Measurements from ENCODE around the gene INAFM1.
"Not testable (repeated sequence)": the region's sequence is repeated elsewhere in the genome, so short reads cannot be mapped to it uniquely, and the experiment has no call there.

Gene INAFM1

GRCh38 chr19:47241919-47242577, 32.6 kb upstream of the INAFM1 start:
- DNase-seq, result no peak

DNA sequence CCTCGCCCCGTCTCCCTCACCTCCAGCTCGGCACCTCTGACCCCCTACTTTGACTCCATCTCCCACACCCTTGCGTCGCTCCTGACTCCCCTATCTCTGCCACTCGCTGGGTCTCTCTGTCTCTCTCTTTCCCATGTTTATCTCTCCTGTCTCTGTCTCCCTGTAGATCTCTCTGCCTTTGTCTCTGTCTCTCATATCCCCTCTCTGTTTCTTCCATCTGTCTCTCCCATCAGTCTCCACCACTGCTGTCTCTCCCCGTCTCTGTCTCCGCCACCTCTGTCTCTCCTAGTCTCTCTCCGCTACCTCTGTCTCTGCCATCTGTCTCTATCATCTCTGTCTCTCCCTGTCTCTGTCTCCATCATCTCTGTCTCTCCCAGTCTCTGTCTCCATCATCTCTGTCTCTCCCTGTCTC, 31.3 kb upstream of the INAFM1 start:
- no peak for DNase-seq

DNA sequence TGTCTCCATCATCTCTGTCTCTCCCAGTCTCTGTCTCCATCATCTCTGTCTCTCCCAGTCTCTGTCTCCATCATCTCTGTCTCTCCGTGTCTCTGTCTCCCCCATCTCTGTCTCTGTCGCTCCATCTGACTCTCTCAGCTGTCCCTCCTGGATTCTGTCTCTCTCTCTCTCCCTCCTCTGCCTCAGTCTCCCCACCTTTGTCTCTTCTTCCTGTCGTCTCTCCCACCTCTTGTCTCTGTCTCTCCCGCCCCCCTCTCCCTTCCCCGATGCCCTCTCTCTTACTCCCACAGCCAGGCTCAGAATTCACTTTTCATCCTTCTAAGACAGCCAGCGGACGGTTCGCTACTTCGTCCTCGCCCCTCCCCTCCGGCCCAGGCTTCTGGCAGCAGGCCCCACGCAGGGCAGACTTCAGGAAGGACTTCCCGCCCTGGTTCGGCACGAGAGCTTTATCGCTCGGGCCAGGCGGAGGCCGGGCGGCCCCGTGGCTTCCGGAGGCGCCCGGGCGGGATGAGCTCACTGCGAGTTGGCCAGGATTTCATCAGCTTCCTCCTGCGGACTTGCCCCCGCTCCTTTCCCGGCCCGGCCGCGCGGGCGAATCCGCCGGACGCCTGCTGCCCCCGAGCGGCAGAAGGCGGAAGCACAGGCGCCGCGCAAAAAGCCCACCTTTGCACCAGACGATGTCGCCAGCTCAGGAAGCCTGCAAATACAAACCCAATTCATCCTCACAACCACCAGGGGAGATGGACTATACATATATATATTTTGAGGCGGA, 30.7 kb upstream of the INAFM1 start:
- DNase-seq, result peak; percentile 87

DNA sequence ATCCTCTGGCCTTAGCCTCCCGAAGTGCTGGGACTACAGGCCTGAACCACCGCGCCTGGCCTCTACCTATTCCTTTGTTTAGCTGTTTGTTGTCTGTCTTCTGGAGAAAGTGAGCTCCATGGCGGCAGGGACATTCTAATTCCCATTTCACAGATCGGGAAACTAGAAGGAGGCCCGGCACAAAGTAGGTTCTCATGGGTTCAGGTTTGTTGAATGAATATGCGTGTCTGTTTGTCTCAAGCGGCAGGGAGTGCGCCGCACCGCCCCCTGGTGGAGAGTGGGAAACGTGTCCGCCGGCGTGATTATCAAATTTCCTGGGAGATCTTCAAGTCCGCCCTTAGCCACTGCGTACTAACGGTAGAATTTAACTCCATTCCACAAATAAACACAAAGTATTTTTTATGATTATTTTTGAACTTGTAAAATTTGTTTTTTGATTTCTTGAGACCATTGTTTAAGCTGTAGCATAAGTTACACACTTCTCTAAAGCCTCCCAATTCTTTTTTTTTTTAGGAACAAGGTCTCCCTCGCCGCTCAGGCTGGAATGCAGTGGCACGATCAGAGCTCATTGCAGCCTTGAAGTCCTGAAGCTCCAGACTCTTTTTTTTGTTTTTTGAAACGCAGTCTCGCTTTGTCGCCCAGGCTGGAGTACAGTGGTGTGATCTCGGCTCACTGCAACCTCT, 27.2 kb upstream of the INAFM1 start:
- DNase-seq, result peak; percentile 62

- not testable (repeated sequence) for DNase-seq
Observed at GRCh38 chr19:47253016-47253415, 21.7 kb upstream of the INAFM1 start.

DNA sequence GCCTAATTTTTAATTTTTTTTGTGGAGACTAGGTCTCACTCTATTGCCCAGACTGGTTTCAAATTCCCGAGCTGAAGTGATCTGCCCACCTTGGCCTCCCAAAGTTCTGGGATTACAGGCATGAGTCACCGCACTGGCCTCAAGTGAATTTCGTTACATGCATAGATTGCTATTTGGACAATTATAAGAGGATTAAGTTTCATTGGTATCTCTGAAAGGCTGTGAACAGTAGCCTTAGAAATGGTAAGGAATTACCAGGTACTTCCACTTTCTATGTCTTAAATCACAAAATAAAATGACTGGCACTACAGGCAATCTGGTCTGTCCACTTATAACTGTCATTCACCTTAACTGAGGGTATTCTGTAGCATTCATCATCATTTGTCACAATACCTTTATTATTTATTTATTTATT, 21.2 kb upstream of the INAFM1 start:
- DNase-seq, result no peak

GRCh38 chr19:47253970-47254369, 20.7 kb upstream of the INAFM1 start:
- DNase-seq, result no peak

- DNase-seq, result peak; percentile 80
Observed at GRCh38 chr19:47255879-47256692, 18.6 kb upstream of the INAFM1 start, which contains the start of gene CCDC9. TSS of gene CCDC9 (plus strand) at chr19:47256525. CDS start at chr19:47258401, 1,876 bp downstream.

DNA sequence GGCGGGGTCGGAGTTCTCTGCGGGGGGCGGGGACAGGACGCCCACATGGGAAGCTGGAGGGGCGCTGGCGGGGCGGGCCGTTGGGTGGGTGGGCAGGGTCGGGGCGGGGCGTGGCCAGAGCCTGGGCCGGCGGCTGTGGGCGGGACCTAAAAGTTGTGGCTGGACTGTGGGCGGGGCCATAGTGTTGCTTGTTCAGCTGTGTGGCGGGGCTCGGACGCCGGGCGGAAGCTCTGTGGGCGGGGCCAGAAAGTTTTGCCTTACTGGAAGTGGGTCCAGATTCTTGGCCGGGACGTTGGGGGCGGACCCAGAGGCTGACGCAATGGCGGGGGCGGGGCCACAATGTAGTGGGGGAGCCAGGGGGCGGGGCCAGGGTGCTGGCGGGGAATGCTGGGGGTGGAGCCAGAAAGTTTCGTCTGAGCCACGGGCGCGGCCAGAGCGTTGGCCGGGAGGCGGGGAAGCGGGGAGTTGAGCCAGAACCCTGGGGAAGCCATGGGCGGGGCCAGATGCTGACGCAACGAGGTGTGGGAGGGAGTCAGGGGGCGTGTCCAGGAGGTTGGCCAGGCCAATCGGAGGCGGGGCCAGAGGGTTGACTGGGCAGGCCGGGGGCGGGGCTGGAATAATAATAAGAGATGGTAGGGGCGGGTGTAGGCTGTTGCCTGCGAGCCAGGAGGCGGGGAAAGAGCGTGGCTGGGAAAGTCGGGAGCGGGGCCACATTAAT, 17.8 kb upstream of the INAFM1 start:
- DNase-seq, result peak; percentile 97

- DNase-seq, result no peak
Observed at GRCh38 chr19:47257411-47258169, 17.1 kb upstream of the INAFM1 start.

GRCh38 chr19:47258434-47258833, 16.3 kb upstream of the INAFM1 start:
- no peak for DNase-seq

DNA sequence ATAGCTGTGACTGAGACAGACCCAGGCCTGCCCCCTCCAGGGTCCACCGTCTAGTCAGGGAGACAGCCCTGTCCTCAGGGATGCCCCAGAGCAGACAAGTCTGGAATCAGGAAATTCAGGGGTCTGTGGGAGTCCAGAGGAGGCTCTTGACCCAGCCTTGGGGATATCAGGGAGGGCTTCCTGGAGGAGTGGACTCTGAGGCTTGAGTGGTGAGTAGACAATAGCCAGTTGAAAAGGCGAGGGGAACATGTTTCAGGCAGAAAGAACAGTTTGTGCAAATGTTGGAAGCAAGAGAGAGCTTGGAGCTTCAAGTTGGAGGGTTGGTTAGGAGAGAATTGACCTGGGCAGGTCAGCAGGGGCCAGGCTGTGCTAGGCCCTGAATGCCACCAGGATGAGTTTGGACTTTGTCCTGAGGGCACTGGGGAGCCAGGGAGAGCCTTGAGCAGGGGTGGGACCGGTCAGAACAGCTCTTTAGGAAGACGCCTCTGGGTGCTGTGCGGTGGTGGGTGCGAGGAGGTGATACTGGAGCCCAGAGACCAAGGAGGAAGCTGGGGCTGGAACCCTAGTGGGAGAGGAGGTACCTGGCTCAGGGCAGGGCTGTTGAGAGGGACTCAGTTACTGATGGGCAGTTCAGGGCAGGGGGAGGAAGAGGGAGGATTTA, 15.7 kb upstream of the INAFM1 start:
- no peak for DNase-seq

DNA sequence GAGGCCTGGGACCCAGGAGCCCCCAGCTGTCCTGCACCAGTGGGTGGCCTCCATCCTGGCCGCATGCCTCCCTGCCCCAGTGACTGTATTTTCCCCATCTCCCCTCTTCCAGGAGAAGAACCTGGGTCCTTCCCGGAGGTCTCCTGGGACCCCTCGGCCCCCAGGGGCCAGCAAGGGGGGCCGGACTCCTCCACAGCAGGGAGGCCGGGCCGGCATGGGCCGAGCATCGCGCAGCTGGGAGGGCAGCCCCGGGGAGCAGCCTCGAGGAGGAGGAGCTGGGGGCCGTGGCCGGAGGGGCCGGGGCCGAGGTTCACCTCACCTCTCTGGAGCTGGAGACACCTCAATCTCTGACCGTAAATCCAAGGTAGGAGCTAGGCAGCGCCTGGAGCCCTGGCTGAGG, 14.2 kb upstream of the INAFM1 start:
- DNase-seq, result no peak

DNA sequence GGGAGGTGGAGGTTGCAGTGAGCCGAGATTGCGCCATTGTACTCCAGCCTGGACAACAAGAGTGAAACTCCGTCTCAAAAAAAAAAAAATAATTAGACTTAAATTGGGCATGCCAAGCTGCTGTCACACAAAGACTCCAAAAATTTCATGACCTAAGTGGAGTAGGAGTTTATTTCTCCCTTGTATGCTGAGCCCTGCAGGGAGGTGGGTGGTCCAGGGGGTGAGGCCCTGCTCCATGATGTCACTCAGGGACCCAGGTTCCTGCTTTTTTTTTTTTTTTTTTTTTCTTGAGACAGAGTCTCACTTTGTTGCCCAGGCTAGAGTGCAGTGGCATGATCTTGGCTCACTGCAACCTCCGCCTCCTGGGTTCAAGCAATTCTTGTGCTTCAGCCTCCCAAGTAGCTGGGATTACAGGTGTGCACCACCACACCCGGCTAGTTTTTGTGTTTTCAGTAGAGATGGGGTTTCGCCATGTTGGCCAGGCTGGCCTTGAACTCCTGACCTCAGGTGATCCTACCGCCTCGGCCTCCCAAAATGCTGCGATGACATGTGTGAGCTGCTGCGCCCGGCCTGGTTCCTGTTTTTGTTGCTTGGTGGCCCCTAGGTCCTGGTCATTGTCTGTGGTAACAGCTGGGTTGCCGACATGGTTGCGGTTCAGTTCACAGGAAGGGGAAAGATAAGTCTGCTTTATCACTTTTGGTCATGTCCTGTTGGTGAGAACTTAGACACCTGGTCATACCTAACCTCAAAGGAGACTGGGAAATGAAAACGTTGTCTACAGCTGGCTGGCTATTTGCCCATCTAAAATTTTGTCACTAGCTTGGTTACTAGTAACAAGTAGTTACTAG, 12.5 kb upstream of the INAFM1 start:
- DNase-seq, result not testable (repeated sequence)

- DNase-seq, result no peak
Observed at GRCh38 chr19:47264629-47265028, 10.1 kb upstream of the INAFM1 start.

DNA sequence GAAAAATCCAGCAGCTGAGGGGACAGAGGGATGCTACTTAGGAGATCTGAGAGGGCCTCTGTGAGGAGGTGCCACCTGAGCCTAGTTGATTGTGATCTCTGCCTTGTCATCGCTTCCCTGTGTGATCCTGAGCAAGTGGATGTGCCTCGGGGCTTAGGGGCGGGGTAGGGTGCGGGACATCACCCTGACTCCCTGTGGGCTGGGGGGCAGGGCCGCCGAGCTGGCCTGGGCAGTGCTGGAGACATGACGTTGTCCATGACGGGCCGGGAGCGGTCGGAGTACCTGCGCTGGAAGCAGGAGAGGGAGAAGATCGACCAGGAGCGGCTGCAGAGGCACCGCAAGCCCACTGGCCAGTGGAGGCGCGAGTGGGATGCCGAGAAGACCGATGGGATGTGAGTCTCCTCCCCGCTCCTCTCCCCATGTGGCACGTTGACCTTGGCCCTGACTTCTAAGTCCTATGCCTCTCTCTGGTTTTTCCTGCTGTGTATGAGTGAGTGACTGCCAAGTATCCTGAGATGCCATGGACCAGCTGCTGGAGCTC, 8.2 kb upstream of the INAFM1 start:
- no peak for DNase-seq

DNA sequence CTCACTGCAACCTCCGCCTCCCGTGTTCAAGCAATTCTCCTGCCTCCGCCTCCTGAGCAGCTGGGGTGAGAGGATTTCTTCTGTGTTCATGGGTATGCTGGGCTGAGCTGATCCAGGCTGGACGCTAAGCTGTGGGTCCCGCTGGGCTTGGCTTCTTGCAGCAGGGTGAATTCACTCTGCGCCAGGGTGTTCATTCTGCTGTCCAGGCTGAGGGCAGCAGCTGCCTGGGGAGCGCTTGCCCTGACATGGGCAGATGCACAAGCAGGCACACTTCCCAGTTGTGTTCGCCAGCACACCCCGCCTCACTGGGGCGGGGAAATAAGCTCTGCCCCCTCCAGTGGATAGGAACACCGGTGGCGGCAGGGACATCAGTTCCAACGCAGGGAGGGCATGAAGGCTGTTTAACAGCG, 7.3 kb upstream of the INAFM1 start:
- no peak for DNase-seq

- DNase-seq, result no peak
Observed at GRCh38 chr19:47268028-47268427, 6.7 kb upstream of the INAFM1 start.

- DNase-seq, result no peak
Observed at GRCh38 chr19:47269596-47269995, 5.1 kb upstream of the INAFM1 start.

GRCh38 chr19:47270408-47270807, 4.3 kb upstream of the INAFM1 start:
- DNase-seq, result no peak

All from activated effector memory CD4-positive, alpha-beta T cell treated with Interleukin-2 at 50 U/mL for 16 hours (primary cell).